ENCODE measurements around the gene VCL. TPM values are rescaled to one million over a fixed set of nuclear protein-coding genes. Genes with fewer than 3 reads are reported as not detected.

The VCL gene
- total and polyA plus RNA-seq, 2 of the 8 experiments (the other 6 are each of a cell fraction or from before 2014, with no cell fraction given): 119 to 377 TPM

- no peak for TF ChIP-seq POLR2AphosphoS5 (IDR thresholded peaks at IDR 0.05; ENCODE audit: low read depth, low read length)
These were observed 136.3 kb downstream of the VCL start (continued) for GRCh38 chr10:74133923-74134820.

Measured in H1 (cell line).